NCI-H128 (cell line): ENCODE results near the gene METTL25B.

Experiments used
- DNase-seq: peaks from one replicate; lab custom pipeline; 2025; ENCODE audit not compliant: unreplicated experiment; lab: John Stamatoyannopoulos, UW

METTL25B gene

DNA sequence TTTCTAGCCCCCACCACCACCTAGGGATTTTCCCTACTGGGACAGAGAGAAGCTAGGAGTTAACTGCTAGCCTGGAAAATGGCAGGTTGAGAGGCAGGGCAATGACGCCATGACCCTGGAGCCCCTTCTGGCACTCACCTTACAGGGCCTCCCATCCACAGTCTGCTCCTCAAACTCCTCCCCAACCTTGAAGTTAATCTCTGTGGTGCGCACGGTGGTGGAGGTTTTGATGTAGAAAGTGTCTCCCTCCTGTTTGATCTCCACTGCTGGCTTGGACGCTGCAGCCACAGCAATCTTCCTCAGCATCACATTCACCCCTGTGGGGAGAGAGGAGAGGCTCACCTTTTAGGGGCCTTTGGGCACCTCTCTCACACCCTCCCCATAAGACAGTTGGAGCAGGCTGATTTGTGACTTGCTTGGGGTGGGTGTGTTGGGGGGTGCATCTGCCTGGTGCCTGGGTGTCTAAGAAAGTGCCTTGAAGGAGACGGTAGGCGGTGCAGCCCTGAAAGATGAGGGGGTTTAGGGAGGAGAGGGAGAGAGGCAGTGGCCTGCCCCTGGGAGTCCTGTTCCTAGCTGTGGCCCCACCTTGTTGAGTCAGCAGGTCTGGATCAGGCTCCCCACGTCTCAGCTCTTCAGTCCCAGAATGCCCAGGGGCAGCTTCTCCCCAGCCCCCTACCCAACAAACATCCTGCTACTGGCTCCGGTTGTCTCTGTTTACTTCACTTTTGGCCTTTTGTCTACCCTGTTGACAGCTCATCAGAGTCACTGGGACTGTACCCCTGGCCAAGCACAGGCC is 27.3 kb upstream of the METTL25B start:
- DNase-seq = no peak

GRCh38 chr1:156703336-156703735 is 24.9 kb upstream of the METTL25B start:
- DNase-seq = no peak

DNA sequence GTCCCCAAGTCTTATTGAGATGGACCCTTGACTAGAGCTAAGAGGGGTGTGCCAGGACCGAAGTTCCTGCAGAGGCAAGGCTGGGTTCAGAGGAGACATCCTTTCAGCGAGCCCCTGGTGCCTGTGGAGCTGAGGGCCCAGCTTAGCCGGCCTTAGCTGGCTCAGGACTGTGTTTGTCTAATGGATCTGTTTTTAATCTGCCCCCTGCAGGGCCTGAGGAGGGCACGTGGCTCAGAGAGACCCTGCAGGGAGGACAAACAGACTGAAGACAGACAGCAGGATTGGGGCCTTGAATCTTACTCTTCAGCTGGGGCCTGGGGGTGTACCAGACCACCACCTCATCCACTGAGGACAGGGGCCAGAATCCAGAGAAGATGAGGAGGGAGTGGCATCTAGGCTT is 24.5 kb upstream of the METTL25B start:
- no peak for DNase-seq

GRCh38 chr1:156704166-156704711 is 24.0 kb upstream of the METTL25B start:
- DNase-seq = no peak

GRCh38 chr1:156704930-156705320 is 23.3 kb upstream of the METTL25B start:
- DNase-seq = no peak

DNA sequence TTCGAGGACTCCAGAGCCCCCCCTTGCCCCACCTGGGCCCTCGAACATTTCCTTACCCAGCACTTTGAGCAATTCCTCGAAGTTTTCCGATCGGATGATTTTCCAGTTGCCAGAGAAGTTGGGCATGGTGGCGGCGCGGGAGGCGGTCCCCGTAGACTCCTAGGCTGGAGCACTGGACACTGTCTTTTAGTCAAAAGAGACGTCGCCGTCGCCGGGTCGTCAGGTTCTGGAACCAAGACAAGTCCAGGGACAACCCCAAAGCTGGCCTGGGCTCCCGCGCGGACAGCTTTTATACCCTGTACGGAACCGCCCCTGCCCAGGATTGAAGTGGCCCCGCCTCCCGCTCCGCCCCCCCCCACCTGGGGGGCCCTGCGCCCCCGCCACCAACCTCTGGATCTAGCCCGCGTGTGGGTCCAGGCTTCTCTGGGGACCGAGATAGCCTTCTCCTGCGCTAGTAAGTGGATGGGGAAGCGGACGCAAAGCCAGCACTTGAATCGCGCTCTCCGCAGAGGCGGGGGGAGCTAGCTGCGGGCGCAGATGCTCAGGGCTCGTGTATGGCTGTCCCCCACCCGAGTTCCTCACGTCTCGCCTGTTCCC is 22.9 kb upstream of the METTL25B start, which contains the start of gene CRABP2:
Gene CRABP2, minus strand, starts transcription at position 263 of the 597 bp plus-strand sequence. Its CDS starts 137 bp downstream, at position 126.
- no peak for DNase-seq

GRCh38 chr1:156705918-156706656 is 22.2 kb upstream of the METTL25B start:
- DNase-seq = peak; percentile 31

- DNase-seq = no peak
Measured at GRCh38 chr1:156706657-156707416, 21.4 kb upstream of the METTL25B start.

GRCh38 chr1:156707417-156708217 is 20.7 kb upstream of the METTL25B start:
- no peak for DNase-seq

DNA sequence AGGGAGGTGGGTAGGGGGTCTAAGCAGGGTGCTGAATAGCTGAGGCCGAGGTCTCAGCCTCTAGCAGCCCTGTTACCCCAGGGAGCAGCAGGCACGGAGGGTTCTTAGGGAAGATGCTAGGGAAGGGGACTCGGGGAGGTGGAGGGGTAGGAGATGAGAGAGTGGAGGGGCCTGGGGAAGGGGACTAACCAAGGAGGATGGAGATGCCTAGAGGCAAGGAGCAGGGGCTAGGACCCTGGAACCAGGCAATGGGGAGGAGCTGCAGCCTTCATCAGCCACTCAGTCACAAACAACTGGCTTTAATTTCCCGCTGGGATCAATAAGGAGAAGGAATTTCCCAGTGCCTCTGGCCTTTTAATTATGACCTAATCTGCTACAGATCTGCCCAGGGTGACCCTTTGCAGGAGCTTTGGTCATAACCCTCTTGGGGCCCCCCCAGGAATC is 20.0 kb upstream of the METTL25B start:
- DNase-seq = no peak

- DNase-seq = no peak
Measured at GRCh38 chr1:156709031-156709430, 19.2 kb upstream of the METTL25B start.

DNA sequence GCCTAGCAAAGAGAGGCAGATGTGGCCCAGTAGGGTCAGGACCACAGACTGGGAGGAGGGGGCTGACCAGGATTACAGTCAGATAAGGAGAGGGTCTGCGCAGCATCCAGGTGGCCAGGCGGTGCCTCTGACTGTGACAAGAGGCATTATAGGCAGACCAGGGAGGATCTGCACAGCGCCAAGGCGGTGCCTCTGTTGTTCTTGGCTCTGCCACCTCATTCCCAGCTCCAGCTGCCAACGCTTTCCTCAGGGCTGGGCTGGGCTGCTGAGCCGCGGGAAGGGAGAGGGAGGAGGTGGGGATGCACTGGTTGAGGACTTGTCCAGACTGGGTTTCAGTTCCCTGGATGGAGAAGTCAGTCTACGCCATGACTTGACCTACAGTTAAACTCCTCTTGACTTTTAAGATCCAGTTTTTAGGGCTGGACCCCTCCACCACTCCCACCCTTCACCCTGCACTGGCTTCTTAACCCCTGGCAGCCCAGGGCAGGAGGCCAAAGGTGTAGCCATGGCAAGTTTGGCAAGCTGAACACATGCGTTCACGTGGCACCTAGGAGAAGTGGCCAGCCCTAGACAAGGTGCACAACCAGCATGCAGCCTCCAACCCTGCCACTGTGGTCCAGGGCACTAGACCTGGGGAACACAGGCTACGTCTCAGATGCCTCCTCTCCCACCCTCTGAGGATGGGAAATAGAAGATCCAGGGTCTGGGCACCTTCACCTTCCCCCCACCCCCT is 18.3 kb upstream of the METTL25B start:
- DNase-seq = no peak

DNA sequence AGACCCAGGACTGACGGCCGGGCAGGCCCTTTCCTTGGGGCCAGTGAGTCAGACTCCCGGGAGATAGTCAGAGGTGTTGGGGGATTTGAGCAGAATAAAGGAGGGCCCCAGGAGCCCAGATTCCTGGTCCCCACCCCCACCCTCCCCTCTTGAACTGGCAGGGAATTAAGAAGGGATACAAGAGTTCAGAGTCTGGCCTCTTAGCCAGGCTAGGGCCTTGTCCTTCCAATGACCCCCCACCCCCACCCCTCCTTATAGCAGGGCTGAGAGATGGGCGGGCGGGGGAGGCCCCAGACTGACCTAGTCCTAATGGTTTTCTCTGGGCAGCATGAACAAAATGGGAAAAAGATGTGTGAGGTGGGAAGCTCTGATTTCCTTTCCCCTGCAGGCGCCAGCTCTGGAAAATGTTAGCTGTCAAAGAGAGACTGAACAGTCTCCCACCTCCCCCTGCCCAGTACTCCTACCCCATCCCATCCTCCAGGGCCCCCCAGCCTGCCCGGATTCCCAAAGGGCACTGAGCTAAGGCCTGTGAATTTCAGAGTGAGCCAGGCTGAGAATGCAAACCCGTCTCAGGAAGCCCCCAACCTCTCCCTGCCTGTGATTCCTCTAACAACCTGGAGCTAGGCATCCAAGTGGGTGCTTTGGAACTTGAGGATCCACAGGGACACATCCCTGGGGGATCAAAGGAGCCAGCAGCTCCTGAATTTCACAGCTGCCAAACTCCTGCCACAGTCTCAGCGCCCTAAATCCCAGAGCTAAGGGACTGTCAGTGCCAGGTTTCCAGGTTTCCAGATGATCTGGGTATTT is 17.1 kb upstream of the METTL25B start:
- no peak for DNase-seq

- DNase-seq = no peak
Measured at GRCh38 chr1:156712626-156713025, 15.6 kb upstream of the METTL25B start.

DNA sequence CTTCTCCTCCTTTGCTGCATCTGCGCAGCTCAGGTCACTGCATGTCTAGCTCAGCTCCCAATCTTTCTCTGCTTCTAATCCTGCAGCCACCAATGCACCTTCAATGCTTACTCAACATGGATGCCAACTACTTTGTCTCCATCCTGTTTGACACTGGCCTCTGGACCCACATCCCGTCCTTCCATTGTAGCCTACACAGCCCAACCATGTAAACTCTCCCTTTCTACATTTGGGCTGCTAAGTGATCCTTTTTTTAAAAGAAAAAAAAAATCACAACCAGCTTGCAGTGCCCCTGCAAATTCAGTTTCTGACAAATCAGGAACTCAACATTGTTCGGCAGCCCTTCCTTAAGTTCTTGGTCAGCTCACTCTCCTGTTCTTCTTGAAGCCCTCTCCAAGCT is 13.4 kb upstream of the METTL25B start:
- DNase-seq = no peak

- no peak for DNase-seq
Measured at GRCh38 chr1:156717351-156717750, 10.9 kb upstream of the METTL25B start.

GRCh38 chr1:156721131-156721530 is 7.1 kb upstream of the METTL25B start:
- DNase-seq = no peak

DNA sequence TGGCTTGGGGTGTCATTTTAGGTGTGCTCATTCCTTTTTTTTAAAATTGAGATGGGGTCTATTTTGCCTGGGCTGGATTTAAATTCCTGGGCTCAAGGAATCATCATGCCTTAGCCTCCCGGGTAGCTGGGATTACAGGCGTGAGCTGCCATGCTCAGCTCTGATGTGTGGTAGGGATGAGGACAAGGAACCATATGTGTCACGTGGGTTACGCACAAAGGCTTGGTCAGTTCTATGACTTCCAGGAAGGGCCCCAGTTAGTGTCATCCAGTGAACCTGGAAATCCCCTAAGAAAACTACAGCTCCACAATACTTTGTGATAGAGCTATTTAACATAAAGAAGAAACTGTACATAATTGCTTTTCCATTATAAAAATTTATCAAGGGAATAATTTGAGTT is 6.7 kb upstream of the METTL25B start:
- no peak for DNase-seq
